Endodermal cell (in vitro differentiated cells): ENCODE measurements around the gene ATP11B. TPM values are rescaled to one million over a fixed set of nuclear protein-coding genes. Genes with fewer than 3 reads are reported as not detected.

ENCODE experiments used
- DNase-seq: peaks from one replicate; pipeline ENCODE4 v3.0.0-alpha.2; 2017
- H3K27ac ChIP-seq: 2 replicates; pipeline ENCODE4 v1.5.1; 2013; ENCODE audit warnings: mild to moderate bottlenecking, low read depth, low read length, moderate library complexity
- H3K27me3 ChIP-seq: 2 replicates; pipeline ENCODE4 v1.6.1; 2013; ENCODE audit warnings: mild to moderate bottlenecking, low read length, moderate library complexity; ENCODE audit not compliant: insufficient read depth, control insufficient read depth, poor library complexity, severe bottlenecking
- H3K36me3 ChIP-seq: 2 replicates; pipeline ENCODE4 v1.7.0; 2013; ENCODE audit warnings: mild to moderate bottlenecking, low read length, moderate library complexity; ENCODE audit not compliant: control insufficient read depth, insufficient read depth
- H3K4me1 ChIP-seq: one replicate; pipeline ENCODE4 v1.7.0; 2013; ENCODE audit warnings: low read length; ENCODE audit not compliant: control insufficient read depth, insufficient read depth
- H3K4me3 ChIP-seq: 2 replicates; pipeline ENCODE4 v1.5.1; 2013; ENCODE audit warnings: mild to moderate bottlenecking, low read length, moderate library complexity
- H3K9ac ChIP-seq: 2 replicates; pipeline ENCODE4 v1.6.1; 2013; ENCODE audit warnings: mild to moderate bottlenecking, low read length, moderate library complexity; ENCODE audit not compliant: poor library complexity, severe bottlenecking; ENCODE audit errors: extremely low read depth
- H3K9me3 ChIP-seq: 2 replicates; pipeline ENCODE4 v1.6.1; 2013; ENCODE audit warnings: mild to moderate bottlenecking, low read length, moderate library complexity; ENCODE audit not compliant: control insufficient read depth
- H3K27ac Mint-ChIP-seq: 2 replicates; pipeline ENCODE4 v1.8.0; 2020; ENCODE audit warnings: mixed read lengths
- H3K27me3 Mint-ChIP-seq: 2 replicates; pipeline ENCODE4 v1.8.0; 2021; ENCODE audit warnings: mild to moderate bottlenecking, mixed read lengths; ENCODE audit not compliant: insufficient read depth
- H3K36me3 Mint-ChIP-seq: 2 replicates; pipeline ENCODE4 v1.8.0; 2020; ENCODE audit warnings: low read depth, mixed read lengths
- H3K4me1 Mint-ChIP-seq: 2 replicates; pipeline ENCODE4 v1.8.0; 2020; ENCODE audit warnings: mixed read lengths
- H3K4me3 Mint-ChIP-seq: 2 replicates; pipeline ENCODE4 v1.8.0; 2020; ENCODE audit warnings: mild to moderate bottlenecking, moderate library complexity, mixed read lengths
- H3K9me3 Mint-ChIP-seq: 2 replicates; pipeline ENCODE4 v1.8.0; 2020; ENCODE audit warnings: mild to moderate bottlenecking, mixed read lengths
- CTCF ChIP-seq: fragments of 200-600 bp; sonication (generic); conservative IDR thresholded peaks from 2 replicates; pipeline ENCODE4 v1.5.0; 2021; ENCODE audit warnings: antibody characterized with exemption, mild to moderate bottlenecking
- WGBS, 2 experiments: methylation state at CpG; one replicate each; pipeline versions ENCODE4 v1.1.5 to v1.1.7; 2013; ENCODE audit warnings: missing lambda C conversion rate in 2 of 2, mixed read lengths in 1 of 2; ENCODE audit not compliant: insufficient coverage in 1 of 2, insufficient read length in 1 of 2; 5-methylcytosine and 5-hydroxymethylcytosine counted together
- total RNA-seq, 2 donors: library from RNA; stranded (reverse); fragmentation: NEBNext Ultra II Directional in 1 of 2; extraction: Animal tissue kit (Norgen Biotek cat#: 25700) in 1 of 2; gene quantifications; 2 replicates in 1 of 2; 3 replicates in 1 of 2; pipeline ENCODE4 v1.2.1, GENCODE V29; 2021

Gene ATP11B
- total RNA-seq, 2 donors from 2014 or later, result 23.6 to 27.8 TPM

GRCh38 chr3:182800508-182800907 is 7.2 kb downstream of the ATP11B start:
- Histone ChIP-seq H3K4me1 (no peaks in the 10 kb centered on the region), H3K27ac (no peak overlapping the region), H3K36me3 (no peaks in the 10 kb centered on the region), H3K27me3 (peaks cover 9% of the 10 kb centered on the region), H3K9ac (no peak overlapping the region), H3K9me3 (no peaks in the 10 kb centered on the region), H3K4me3 (no peak overlapping the region)
- DNase-seq, result no peak
- H3K4me1 Mint-ChIP-seq, result peaks cover 9% of the 10 kb centered on the region
- H3K9me3 Mint-ChIP-seq, result no peaks in the 10 kb centered on the region
- 99% methylated on average over 7 of the region's 8 CpGs; no CpG with 5 or more reads in 1 of the 2 experiments for WGBS, 2 experiments
- no peak overlapping the region for H3K27ac Mint-ChIP-seq
- H3K36me3 Mint-ChIP-seq, result no peaks in the 10 kb centered on the region
- TF ChIP-seq CTCF, result no peak
- peaks cover 4% of the 10 kb centered on the region for H3K27me3 Mint-ChIP-seq
- H3K4me3 Mint-ChIP-seq, result no peak overlapping the region

GRCh38 chr3:182802413-182803390 is 9.4 kb downstream of the ATP11B start:
- Histone ChIP-seq H3K27ac (no peak overlapping the region), H3K9me3 (no peaks in the 10 kb centered on the region), H3K4me3 (no peak overlapping the region), H3K27me3 (no peaks in the 10 kb centered on the region), H3K36me3 (no peaks in the 10 kb centered on the region), H3K9ac (no peak overlapping the region), H3K4me1 (peaks cover 2% of the 10 kb centered on the region)
- Mint-ChIP-seq H3K27me3 (no peaks in the 10 kb centered on the region), H3K4me1 (peaks cover 16% of the 10 kb centered on the region), H3K4me3 (no peak overlapping the region), H3K9me3 (no peaks in the 10 kb centered on the region), H3K36me3 (no peaks in the 10 kb centered on the region), H3K27ac (no peak overlapping the region)
- no peak for TF ChIP-seq CTCF
- DNase-seq, result no peak
- 76 to 86% methylated on average over 4 to 6 of the region's 6 CpGs for WGBS, 2 experiments

GRCh38 chr3:182803596-182803995 is 10.3 kb downstream of the ATP11B start:
- Mint-ChIP-seq H3K36me3 (no peaks in the 10 kb centered on the region), H3K27ac (no peak overlapping the region), H3K4me1 (peaks cover 24% of the 10 kb centered on the region), H3K4me3 (no peak overlapping the region), H3K9me3 (no peaks in the 10 kb centered on the region), H3K27me3 (peaks cover 2% of the 10 kb centered on the region)
- TF ChIP-seq CTCF, result no peak
- H3K4me1 ChIP-seq, result peaks cover 2% of the 10 kb centered on the region
- 91 to 100% methylated on average over 1 to 4 of the region's 4 CpGs for WGBS, 2 experiments
- H3K27me3 ChIP-seq, result no peaks in the 10 kb centered on the region
- no peaks in the 10 kb centered on the region for H3K9me3 ChIP-seq
- no peak overlapping the region for H3K27ac ChIP-seq
- no peaks in the 10 kb centered on the region for H3K36me3 ChIP-seq
- no peak for DNase-seq
- H3K9ac ChIP-seq, result no peak overlapping the region
- H3K4me3 ChIP-seq, result no peak overlapping the region
